Activated effector memory CD4-positive, alpha-beta T cell treated with Interleukin-2 at 50 U/mL for 16 hours (primary cell): Measurements from ENCODE around the gene PAPPA2.
"Not testable (repeated sequence)": the region's sequence is repeated elsewhere in the genome, so short reads cannot be mapped to it uniquely, and the experiment has no call there.

Experiments
- DNase-seq: peaks from one replicate; pipeline ENCODE4 v3.0.0-alpha.2; 2020

PAPPA2 gene

GRCh38 chr1:176556288-176556687 lies 93.3 kb downstream of the PAPPA2 start:
- DNase-seq, result no peak

- DNase-seq, result no peak
Measured at GRCh38 chr1:176557543-176558258, 94.7 kb downstream of the PAPPA2 start.

- DNase-seq, result no peak
Measured at GRCh38 chr1:176558561-176558960, 95.6 kb downstream of the PAPPA2 start.

- no peak for DNase-seq
Measured at GRCh38 chr1:176559474-176559873, 96.5 kb downstream of the PAPPA2 start.

- DNase-seq, result no peak
Measured at GRCh38 chr1:176559878-176560277, 96.9 kb downstream of the PAPPA2 start.

- DNase-seq, result no peak
Measured at GRCh38 chr1:176560681-176561080, 97.7 kb downstream of the PAPPA2 start.

- DNase-seq, result not testable (repeated sequence)
Measured at GRCh38 chr1:176561761-176562160, 98.8 kb downstream of the PAPPA2 start.

- DNase-seq, result no peak
Measured at GRCh38 chr1:176566004-176566975, 103.3 kb downstream of the PAPPA2 start.

- DNase-seq, result no peak
Measured at GRCh38 chr1:176567190-176567794, 104.3 kb downstream of the PAPPA2 start.

GRCh38 chr1:176568185-176568584 lies 105.2 kb downstream of the PAPPA2 start:
- DNase-seq, result no peak

- no peak for DNase-seq
Measured at GRCh38 chr1:176574756-176575155, 111.8 kb downstream of the PAPPA2 start.

- no peak for DNase-seq
Measured at GRCh38 chr1:176575991-176576390, 113.0 kb downstream of the PAPPA2 start.

- DNase-seq, result no peak
Measured at GRCh38 chr1:176576670-176577069, 113.7 kb downstream of the PAPPA2 start.

- no peak for DNase-seq
Measured at GRCh38 chr1:176577646-176578197, 114.7 kb downstream of the PAPPA2 start.

- no peak for DNase-seq
Measured at GRCh38 chr1:176579087-176579486, 116.1 kb downstream of the PAPPA2 start.

GRCh38 chr1:176595217-176595616 lies 132.2 kb downstream of the PAPPA2 start:
- no peak for DNase-seq

- no peak for DNase-seq
Measured at GRCh38 chr1:176601348-176601747, 138.4 kb downstream of the PAPPA2 start.

GRCh38 chr1:176602388-176603004 lies 139.5 kb downstream of the PAPPA2 start:
- DNase-seq, result no peak

GRCh38 chr1:176603696-176604095 lies 140.7 kb downstream of the PAPPA2 start:
- DNase-seq, result no peak

GRCh38 chr1:176604461-176604860 lies 141.5 kb downstream of the PAPPA2 start:
- DNase-seq, result no peak

- no peak for DNase-seq
Measured at GRCh38 chr1:176605176-176605575, 142.2 kb downstream of the PAPPA2 start.

GRCh38 chr1:176609556-176610408 lies 146.8 kb downstream of the PAPPA2 start:
- no peak for DNase-seq
